AML-193 (cell line): ENCODE results near the gene LPP.
A peak's percentile ranks its signal among the peaks of the same experiment; 100 is the strongest.
"Not testable (repeated sequence)": the region's sequence is repeated elsewhere in the genome, so short reads cannot be mapped to it uniquely, and the experiment has no call there.

Experiments
- DNase-seq, 2 experiments: peaks; one replicate each; lab custom pipeline; 2025; lab: John Stamatoyannopoulos, UW

LPP gene

GRCh38 chr3:188680189-188680588, 526.2 kb downstream of the LPP start:
- no peak for DNase-seq

DNA sequence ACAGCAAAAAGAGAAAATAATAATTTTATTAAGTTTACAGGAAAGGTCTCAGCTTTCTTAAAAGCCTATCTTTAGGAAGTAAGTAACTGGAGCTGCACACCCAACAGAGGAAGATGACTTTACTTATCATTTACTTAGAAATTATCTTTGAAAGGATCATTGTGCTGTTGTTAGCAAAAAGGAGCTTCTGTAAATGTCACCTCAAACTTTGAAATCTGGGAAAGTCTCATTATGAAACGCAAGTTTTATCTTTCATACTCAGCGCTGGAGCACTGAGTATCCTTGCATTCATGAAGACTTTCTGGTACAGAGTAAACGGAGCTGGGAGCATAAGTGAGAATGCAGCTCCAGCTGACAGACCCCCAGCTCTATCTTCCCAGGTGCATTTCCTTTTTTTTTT, 526.6 kb downstream of the LPP start:
- DNase-seq, result no peak

GRCh38 chr3:188682316-188682715, 528.4 kb downstream of the LPP start:
- no peak for DNase-seq

- DNase-seq, result no peak
Observed at GRCh38 chr3:188683032-188683521, 529.1 kb downstream of the LPP start.

DNA sequence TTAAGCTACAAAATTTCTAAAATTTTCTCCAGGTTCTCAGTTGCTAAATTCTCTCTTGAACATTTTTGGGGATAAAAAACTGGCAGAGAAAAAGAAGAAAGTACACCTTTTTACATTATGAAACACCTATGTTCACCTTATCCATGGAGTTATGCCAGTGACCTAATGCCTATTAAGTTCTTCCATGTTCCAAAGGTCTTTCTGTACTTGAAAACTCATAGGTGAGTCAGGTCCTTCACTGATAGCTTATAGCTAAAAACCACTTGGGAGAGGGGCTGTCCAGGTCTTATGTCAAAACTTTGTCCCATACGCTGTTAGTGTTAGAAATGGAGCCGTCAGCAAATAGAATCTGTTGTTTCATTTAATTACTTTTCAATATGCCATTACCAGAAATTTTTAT, 530.3 kb downstream of the LPP start:
- no peak for DNase-seq

DNA sequence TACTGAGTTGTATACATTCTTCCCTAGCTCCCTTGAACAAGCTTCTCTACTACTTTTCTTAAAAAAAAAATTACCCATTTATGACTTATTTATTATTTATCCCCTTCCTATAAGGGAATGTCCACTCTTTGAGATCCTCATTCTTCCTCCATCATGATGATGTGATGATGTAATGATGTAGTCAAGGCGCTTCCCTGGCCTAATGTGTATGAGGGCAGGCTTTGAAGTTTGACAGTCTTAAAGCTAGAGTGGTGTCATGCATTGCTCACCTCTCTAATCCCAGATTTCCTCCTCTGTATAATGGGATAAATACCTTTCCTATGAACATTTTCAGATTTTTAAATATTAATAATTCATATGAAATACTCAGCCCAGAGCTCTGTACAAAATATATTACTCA, 531.8 kb downstream of the LPP start:
- DNase-seq, result no peak

- peak in 1 of 2 experiments; percentile 8 for DNase-seq
Observed at GRCh38 chr3:188686324-188686723, 532.4 kb downstream of the LPP start.

- DNase-seq, result no peak
Observed at GRCh38 chr3:188687389-188687788, 533.4 kb downstream of the LPP start.

DNA sequence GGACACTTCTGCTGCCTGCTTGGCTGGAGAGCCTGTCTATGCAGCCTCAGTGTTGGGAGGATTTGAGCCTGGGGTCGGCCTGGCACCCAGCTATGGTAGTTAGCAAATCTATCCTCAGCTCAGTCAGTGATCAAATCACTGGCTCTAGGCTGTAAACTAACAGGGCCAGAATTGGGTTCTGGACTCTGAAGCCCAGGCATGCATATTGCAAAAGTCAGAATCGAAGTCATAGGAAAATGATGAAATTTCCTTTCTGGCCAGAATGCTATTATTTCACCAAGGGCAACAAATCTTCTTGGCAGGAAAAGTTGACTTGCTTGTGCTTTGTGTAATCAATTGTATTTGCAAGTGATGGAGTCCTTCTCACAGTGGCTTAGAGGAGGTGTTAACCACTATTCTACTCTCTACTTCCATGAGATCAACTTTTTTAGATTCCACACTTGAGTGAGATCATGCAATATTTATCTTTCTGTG, 535.2 kb downstream of the LPP start:
- peak; percentile 39 to 68 for DNase-seq

DNA sequence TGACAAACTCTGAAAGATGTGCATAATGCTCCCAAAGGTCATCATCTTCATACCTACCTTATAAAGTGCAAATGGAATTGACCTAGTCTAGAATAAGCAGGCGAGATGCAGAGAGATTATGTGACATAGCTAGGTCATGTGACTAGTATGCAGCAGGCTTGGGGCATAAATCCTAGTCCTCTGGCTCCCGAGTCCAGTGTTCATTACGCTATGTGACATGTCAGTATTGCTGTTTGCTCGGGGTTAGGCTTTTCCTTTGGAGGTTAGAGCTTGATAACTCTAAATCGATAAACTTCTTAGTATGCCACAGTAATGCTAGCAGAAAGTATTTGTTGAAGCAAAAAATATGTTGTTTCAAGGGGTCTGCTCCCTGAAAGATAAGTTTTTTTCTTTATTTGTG, 536.1 kb downstream of the LPP start:
- DNase-seq, result no peak

- no peak for DNase-seq
Observed at GRCh38 chr3:188691004-188691403, 537.0 kb downstream of the LPP start.

DNA sequence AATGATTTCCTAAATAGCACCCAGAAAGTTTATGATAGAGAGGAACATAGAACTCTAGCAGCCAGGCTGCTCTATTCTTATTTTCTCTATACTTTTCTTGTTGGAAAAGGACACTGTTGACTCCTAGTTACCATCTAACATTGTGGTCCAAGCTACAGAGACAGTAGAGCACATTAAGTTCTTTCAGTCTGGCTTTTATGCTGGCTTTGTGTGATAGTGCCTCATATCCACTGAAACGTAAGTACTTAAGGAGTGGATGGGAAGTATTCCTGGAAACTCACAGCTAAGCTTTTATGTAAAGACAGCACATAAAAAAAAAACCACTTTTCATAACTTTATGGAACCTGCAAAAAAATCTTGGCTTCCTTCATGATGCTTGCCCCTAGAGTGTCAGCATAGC, 537.7 kb downstream of the LPP start:
- no peak for DNase-seq

GRCh38 chr3:188692700-188693099, 538.7 kb downstream of the LPP start:
- no peak for DNase-seq

DNA sequence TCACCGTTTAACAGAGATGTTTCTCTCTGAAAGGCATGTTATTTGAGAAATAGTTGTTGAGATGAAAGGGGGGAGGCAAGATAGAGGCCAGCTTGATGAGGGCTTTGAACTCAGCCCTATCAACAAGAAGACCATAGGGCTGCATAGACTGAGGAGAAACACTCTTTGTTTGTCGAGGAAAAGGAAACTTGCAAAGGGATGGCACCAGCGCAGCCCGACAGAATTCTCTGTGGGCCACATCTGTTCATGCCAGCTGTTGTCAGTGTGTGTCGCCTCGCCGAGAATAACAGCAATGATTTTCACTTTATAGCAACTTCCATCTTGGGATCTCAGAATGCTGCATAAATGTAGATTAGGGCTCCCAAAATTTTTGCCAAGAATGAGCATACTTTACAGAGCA, 539.5 kb downstream of the LPP start:
- no peak for DNase-seq

- no peak for DNase-seq
Observed at GRCh38 chr3:188695241-188695640, 541.3 kb downstream of the LPP start.

DNA sequence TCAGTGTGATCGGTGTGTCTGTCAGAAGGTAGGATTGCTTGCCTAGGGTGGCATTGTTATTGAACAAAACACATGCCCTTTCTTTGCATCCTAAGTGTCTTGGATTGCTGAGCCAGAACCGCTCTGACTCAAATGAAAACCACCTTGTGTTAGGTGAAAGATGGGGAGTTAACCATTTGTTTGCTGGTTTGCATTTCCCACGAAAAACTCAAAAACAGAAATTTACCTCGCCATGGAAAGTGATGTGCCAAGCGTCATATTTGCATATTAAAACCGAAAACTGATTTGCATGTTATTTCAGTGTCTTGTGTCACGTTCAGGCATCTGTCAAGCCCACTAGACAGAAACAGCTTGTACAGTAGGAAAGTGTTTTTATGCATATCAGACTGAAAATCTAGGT, 543.2 kb downstream of the LPP start:
- no peak for DNase-seq

DNA sequence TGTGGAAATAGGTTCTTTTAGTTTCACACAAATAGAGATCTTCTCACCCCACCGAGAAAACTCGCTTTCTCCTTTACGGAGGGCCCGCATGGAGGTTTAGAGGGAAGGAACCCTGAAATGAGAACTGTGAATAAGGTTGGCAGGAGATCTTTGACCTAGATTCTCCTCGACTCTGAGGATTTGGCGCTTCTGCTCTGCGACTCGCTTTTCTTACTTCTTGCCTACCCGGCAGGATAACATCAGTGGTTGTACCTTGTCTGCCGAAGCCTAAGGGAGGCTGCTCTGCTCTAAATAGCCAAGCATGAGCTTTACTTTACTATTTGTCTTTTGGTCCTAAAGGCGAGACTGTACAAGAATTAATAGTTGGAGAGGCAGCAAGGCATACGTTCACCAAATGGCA, 544.5 kb downstream of the LPP start:
- no peak for DNase-seq

DNA sequence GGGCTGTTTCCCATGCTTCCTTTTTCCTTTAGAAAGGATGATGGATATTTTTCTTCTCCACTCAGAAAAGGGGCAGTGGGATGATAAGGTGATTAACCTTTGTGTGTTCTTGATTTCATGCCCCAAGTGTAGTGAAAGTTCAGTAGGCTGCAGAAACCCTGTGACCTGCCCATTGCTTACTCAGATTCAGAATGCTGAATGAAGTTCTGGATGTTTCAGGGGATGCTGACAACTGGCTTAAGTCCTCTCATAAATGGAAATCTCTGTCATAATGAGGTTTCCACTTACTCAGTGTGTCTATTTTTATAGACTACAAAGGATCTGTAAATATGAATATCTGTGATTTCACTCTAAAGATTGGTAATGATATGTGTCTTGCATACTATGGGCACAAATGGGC, 546.5 kb downstream of the LPP start:
- no peak for DNase-seq

GRCh38 chr3:188700918-188701317, 547.0 kb downstream of the LPP start:
- DNase-seq, result no peak

DNA sequence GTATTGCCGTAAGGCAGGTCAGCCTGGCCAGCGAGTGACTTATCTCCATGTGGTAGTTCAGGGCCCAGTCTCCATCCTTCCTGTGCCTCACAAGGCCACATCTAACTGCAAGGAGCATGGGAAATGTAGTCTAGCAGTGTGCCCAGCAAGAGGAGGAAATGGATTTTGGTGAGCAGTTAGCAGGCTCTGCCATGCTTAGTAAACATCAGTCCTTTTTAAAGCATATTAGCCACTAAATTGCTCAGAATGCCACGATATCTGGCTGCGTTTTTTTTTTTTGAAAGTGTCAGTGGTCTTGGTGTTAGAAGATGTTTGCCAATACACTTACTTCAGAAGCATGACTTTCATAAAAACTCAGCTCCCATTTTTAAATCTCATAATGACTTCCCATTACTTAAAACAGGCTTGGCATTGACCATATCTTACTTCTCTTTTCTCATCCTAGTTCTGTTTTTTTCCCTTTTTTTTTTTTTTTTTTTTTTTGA, 547.6 kb downstream of the LPP start:
- peak; percentile 73 to 79 for DNase-seq

DNA sequence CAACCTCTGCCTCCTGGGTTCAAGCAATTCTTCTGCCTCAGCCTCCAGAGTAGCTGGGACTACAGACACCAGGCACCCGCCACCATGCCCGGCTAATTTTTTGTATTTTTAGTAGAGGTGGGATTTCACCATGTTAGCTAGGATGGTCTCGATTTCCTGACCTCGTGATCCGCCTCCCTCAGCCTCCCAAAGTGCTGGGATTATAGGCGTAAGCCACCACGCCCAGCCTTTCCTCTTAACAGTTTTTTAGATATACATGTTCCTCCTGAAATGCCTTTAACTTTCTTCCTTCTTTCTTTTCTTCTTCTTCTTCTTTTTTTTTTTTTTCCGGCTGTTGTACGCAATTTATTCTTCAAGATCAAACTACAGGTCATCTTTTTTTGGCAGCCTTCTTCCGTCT, 548.1 kb downstream of the LPP start:
- not testable (repeated sequence) for DNase-seq

- DNase-seq, result no peak
Observed at GRCh38 chr3:188706176-188706575, 552.2 kb downstream of the LPP start.

- DNase-seq, result no peak
Observed at GRCh38 chr3:188706599-188706998, 552.6 kb downstream of the LPP start.
